Measurements from ENCODE around the gene SLC22A31. TPM values are rescaled to one million over a fixed set of nuclear protein-coding genes. Genes with fewer than 3 reads are reported as not detected.

SLC22A31 gene
- total and polyA plus RNA-seq, 9 of the 15 experiments (the other 6 are each of a cell fraction or from before 2014, with no cell fraction given) = 0.29 to 2.2 (median 0.47) TPM; not detected in 3

DNA sequence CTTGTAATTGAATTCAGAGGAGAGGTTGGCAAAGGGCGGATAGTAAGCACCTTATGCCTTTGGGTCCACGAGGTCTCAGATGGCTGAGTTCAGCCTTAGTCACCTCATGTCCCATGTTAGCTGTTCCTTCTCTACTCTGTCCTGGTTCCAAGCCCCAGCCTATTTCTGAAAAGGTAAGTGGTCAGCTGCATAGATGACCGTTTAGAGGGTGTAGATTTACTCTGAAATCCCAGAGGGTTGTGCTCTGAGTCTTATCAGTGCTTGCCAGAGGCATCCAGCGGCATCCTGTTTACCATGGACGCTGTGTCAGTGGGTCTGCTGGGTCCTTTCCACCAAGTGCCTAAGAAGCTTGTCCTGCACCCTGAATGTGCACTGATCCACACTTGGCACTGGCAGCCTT lies 19.0 kb upstream of the SLC22A31 start (continued):
- no peak for TF ChIP-seq ATF2 (CRISPR knock-in tag; IDR thresholded peaks at IDR 0.05)
- TF ChIP-seq, protein P1, sequence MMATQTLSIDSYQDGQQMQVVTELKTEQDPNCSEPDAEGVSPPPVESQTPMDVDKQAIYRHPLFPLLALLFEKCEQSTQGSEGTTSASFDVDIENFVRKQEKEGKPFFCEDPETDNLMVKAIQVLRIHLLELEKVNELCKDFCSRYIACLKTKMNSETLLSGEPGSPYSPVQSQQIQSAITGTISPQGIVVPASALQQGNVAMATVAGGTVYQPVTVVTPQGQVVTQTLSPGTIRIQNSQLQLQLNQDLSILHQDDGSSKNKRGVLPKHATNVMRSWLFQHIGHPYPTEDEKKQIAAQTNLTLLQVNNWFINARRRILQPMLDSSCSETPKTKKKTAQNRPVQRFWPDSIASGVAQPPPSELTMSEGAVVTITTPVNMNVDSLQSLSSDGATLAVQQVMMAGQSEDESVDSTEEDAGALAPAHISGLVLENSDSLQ (IDR thresholded peaks at IDR 0.05) = peak; percentile 11; the same call in 1 of the 2 replicates
- peak; percentile 39; the same call in 1 of the 2 replicates for TF ChIP-seq ZNF263 (CRISPR knock-in tag; IDR thresholded peaks at IDR 0.05; ENCODE audit: borderline replicate concordance)
- peak; percentile 52 to 71 for TF ChIP-seq TRIM24 (IDR thresholded peaks at IDR 0.05)
- no peak for TF ChIP-seq PYGO2 (tag; IDR thresholded peaks at IDR 0.05)
- peak; percentile 80 for TF ChIP-seq ETV1 (tag; conservative IDR thresholded peaks at IDR 0.05; ENCODE audit: low read depth)
- TF ChIP-seq SMARCA4 (IDR thresholded peaks at IDR 0.05) = peak; percentile 84
- TF ChIP-seq POLR2A (conservative IDR thresholded peaks at IDR 0.05) = 0 out of 2 replicates have a peak, but pooled peaks have one; percentile 33
- TF ChIP-seq CXXC5 (CRISPR knock-in tag; IDR thresholded peaks at IDR 0.05) = peak; percentile 56
- TF ChIP-seq ZFX (CRISPR knock-in tag; IDR thresholded peaks at IDR 0.05) = no peak
- peak; percentile 50 for TF ChIP-seq REST (IDR thresholded peaks at IDR 0.05; ENCODE audit: borderline replicate concordance)
- TF ChIP-seq REST (CRISPR knock-in tag; IDR thresholded peaks at IDR 0.05; ENCODE audit: low read depth) = no peak
- TF ChIP-seq ZNF41 (CRISPR knock-in tag; conservative IDR thresholded peaks at IDR 0.05) = no peak
- TF ChIP-seq DMBX1 (CRISPR knock-in tag; IDR thresholded peaks at IDR 0.05; ENCODE audit: borderline replicate concordance) = peak; percentile 78; the same call in 1 of the 2 replicates
- TF ChIP-seq, protein P2, sequence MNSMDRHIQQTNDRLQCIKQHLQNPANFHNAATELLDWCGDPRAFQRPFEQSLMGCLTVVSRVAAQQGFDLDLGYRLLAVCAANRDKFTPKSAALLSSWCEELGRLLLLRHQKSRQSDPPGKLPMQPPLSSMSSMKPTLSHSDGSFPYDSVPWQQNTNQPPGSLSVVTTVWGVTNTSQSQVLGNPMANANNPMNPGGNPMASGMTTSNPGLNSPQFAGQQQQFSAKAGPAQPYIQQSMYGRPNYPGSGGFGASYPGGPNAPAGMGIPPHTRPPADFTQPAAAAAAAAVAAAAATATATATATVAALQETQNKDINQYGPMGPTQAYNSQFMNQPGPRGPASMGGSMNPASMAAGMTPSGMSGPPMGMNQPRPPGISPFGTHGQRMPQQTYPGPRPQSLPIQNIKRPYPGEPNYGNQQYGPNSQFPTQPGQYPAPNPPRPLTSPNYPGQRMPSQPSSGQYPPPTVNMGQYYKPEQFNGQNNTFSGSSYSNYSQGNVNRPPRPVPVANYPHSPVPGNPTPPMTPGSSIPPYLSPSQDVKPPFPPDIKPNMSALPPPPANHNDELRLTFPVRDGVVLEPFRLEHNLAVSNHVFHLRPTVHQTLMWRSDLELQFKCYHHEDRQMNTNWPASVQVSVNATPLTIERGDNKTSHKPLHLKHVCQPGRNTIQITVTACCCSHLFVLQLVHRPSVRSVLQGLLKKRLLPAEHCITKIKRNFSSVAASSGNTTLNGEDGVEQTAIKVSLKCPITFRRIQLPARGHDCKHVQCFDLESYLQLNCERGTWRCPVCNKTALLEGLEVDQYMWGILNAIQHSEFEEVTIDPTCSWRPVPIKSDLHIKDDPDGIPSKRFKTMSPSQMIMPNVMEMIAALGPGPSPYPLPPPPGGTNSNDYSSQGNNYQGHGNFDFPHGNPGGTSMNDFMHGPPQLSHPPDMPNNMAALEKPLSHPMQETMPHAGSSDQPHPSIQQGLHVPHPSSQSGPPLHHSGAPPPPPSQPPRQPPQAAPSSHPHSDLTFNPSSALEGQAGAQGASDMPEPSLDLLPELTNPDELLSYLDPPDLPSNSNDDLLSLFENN (IDR thresholded peaks at IDR 0.05; ENCODE audit: low read depth in 2 of 2, low read length in 2 of 2) = 0 out of 4 replicates have a peak, but pooled peaks of 1 of the 2 experiments have one; percentile 9
